GM12878 (cell line): ENCODE results near the gene RAB22A. TPM values are rescaled to one million over a fixed set of nuclear protein-coding genes. Genes with fewer than 3 reads are reported as not detected.

ENCODE experiments used
- ATAC-seq: fragments of 200-7000 bp; cut with Tn5 transposase; 3 replicates; pipeline ENCODE4 v1.9.1; 2020; ENCODE audit warnings: mild to moderate bottlenecking, moderate library complexity
- BruUV-seq: library from RNA; stranded (reverse); fragments of 400-500 nt; replicated peaks from 2 replicates; lab custom pipeline; 2021; lab: Mats Ljungman, UMichigan
- CTCF ChIA-PET: fragments of 300-600 bp; sonication (Branson Sonifier 250); formaldehyde crosslinking; extraction: SDS; loops from one replicate; lab custom pipeline; 2021; ENCODE audit warnings: inconsistent platforms; lab: Yijun Ruan, JAX
- POLR2A ChIA-PET: fragments of 350-600 bp; formaldehyde crosslinking; extraction: SDS; loops from one replicate; lab custom pipeline; 2021; ENCODE audit warnings: inconsistent platforms; lab: Charles Lee
- RAD21 ChIA-PET: fragments of 300-600 bp; sonication (Branson Sonifier 250); formaldehyde crosslinking; loops from one replicate; lab custom pipeline; 2023; ENCODE audit warnings: antibody characterized with exemption; ENCODE audit not compliant: unreplicated experiment; lab: Charles Lee
- SMC1A ChIA-PET: fragments of 300-600 bp; sonication (Branson Sonifier 250); formaldehyde crosslinking; loops from one replicate; lab custom pipeline; 2023; ENCODE audit not compliant: unreplicated experiment, uncharacterized antibody; lab: Charles Lee
- DNase-seq: peaks from one replicate; pipeline ENCODE4 v3.0.0-alpha.2; 2011; ENCODE audit warnings: low read depth, low spot score
- FAIRE-seq: peaks from 3 replicates; lab custom pipeline; 2011; peaks lifted over from hg19 to GRCh38; lab: Jason Lieb, UNC
- H2AFZ ChIP-seq: 2 replicates; pipeline ENCODE4 v1.6.0; 2011; ENCODE audit warnings: low read depth, low read length, control low read depth; ENCODE audit not compliant: control insufficient read depth
- H3K27ac ChIP-seq: 2 replicates; pipeline ENCODE4 v1.5.1; 2011; ENCODE audit warnings: control low read depth; ENCODE audit not compliant: control insufficient read depth, insufficient read depth
- H3K27me3 ChIP-seq, 2 experiments: replicated peaks in 1 of 2; 2 replicates each; pipeline versions ENCODE4 v1.6.0 to v1.6.1; 2011; ENCODE audit warnings: low read length in 1 of 2; ENCODE audit not compliant: control insufficient read depth in 2 of 2, insufficient read depth in 2 of 2
- H3K36me3 ChIP-seq, 2 experiments: 2 replicates each; pipeline ENCODE4 v1.5.1; 2011; ENCODE audit warnings: low read length in 1 of 2; ENCODE audit not compliant: control insufficient read depth in 2 of 2, insufficient read depth in 2 of 2
- H3K4me1 ChIP-seq: 2 replicates; pipeline ENCODE4 v1.6.1; 2011; ENCODE audit warnings: mild to moderate bottlenecking, low read length, moderate library complexity, mixed read lengths; ENCODE audit not compliant: control insufficient read depth, insufficient read depth
- H3K4me2 ChIP-seq: 2 replicates; pipeline ENCODE4 v1.6.0; 2011; ENCODE audit warnings: control low read depth; ENCODE audit not compliant: control insufficient read depth, insufficient read depth
- H3K4me3 ChIP-seq: fragments of 200-600 bp; sonication (generic); 2 replicates; pipeline ENCODE4 v1.5.1; 2016
- H3K79me2 ChIP-seq: 2 replicates; pipeline ENCODE4 v1.6.0; 2011; ENCODE audit warnings: low read length; ENCODE audit not compliant: control insufficient read depth, insufficient read depth
- H3K9ac ChIP-seq: 2 replicates; pipeline ENCODE4 v1.8.0; 2011; ENCODE audit warnings: low read length, control low read depth, mixed read lengths; ENCODE audit not compliant: control insufficient read depth, insufficient read depth
- H3K9me3 ChIP-seq: replicated peaks from 3 replicates; pipeline ENCODE4 v1.5.1; 2011; ENCODE audit warnings: mild to moderate bottlenecking, low read length; ENCODE audit not compliant: control insufficient read depth, insufficient read depth
- H4K20me1 ChIP-seq: 2 replicates; pipeline ENCODE4 v1.6.0; 2011; ENCODE audit not compliant: control insufficient read depth, insufficient read depth
- CEBPZ ChIP-seq: fragments of 150-350 bp; IDR thresholded peaks from 2 replicates; pipeline ENCODE4 v1.6.1; 2016; ENCODE audit warnings: low read depth, low read length
- CHD4 ChIP-seq: fragments of 200-600 bp; sonication (generic); IDR thresholded peaks from 2 replicates; pipeline ENCODE4 v1.6.1; 2016; ENCODE audit warnings: mild to moderate bottlenecking
- CREB1 ChIP-seq: IDR thresholded peaks from 2 replicates; pipeline ENCODE4 v1.6.1; 2012; ENCODE audit warnings: low read depth, mild to moderate bottlenecking, inconsistent platforms
- ELK1 ChIP-seq: IDR thresholded peaks from 2 replicates; pipeline ENCODE4 v1.6.1; 2012; ENCODE audit warnings: low read depth, low read length, improper control_type of control experiment
- KDM1A ChIP-seq: fragments of 200-600 bp; sonication (generic); IDR thresholded peaks from 2 replicates; pipeline ENCODE4 v1.6.1; 2016; ENCODE audit warnings: borderline replicate concordance
- LARP7 ChIP-seq: fragments of 450-650 bp; IDR thresholded peaks from 2 replicates; pipeline ENCODE4 v1.6.1; 2017; ENCODE audit warnings: mild to moderate bottlenecking
- RB1 ChIP-seq: fragments of 450-650 bp; formaldehyde crosslinking; IDR thresholded peaks from 2 replicates; pipeline ENCODE4 v1.6.1; 2017; ENCODE audit warnings: mild to moderate bottlenecking, borderline replicate concordance
- RFX5 ChIP-seq: IDR thresholded peaks from 2 replicates; pipeline ENCODE4 v1.6.1; 2011; ENCODE audit warnings: low read depth, low read length, improper control_type of control experiment
- SIX5 ChIP-seq: IDR thresholded peaks from 2 replicates; pipeline ENCODE4 v1.6.1; 2011; ENCODE audit warnings: mild to moderate bottlenecking, low read depth, low read length, moderate library complexity; ENCODE audit not compliant: severe bottlenecking
- SMARCA5 ChIP-seq: fragments of 450-650 bp; IDR thresholded peaks from 2 replicates; pipeline ENCODE4 v1.6.1; 2017; ENCODE audit warnings: mild to moderate bottlenecking
- SREBF2 ChIP-seq: IDR thresholded peaks from 2 replicates; pipeline ENCODE4 v1.6.1; 2012; ENCODE audit warnings: mild to moderate bottlenecking, low read length
- YY1 ChIP-seq: IDR thresholded peaks from 2 replicates; pipeline ENCODE4 v1.6.1; 2011; ENCODE audit warnings: low read depth, mild to moderate bottlenecking, low read length
- ZSCAN29 ChIP-seq: fragments of 450-650 bp; IDR thresholded peaks from 2 replicates; pipeline ENCODE4 v1.6.1; 2017; ENCODE audit warnings: mild to moderate bottlenecking, moderate library complexity
- WGBS: methylation state at CpG from one replicate; pipeline ENCODE4 v1.1.6; 2016; ENCODE audit warnings: low lambda C conversion rate; ENCODE audit not compliant: insufficient replicate concordance, insufficient coverage; ENCODE audit errors: missing lambda C conversion rate; 5-methylcytosine and 5-hydroxymethylcytosine counted together
- in situ Hi-C: fragments of 300-500 bp; cut with MboI; formaldehyde crosslinking; loops from 9 replicates; pipeline ENCODE4 v1.14.3; 2018; ENCODE audit warnings: mixed read lengths
- intact Hi-C: fragments of 100-400 bp; cut with micrococcal nuclease; formaldehyde crosslinking; loops from one replicate; pipeline ENCODE4 v1.14.2; 2022; ENCODE audit not compliant: unreplicated experiment
- polyA plus RNA-seq, 11 experiments: library from polyadenylated mRNA; depleted of rRNA in 4 of 11; unstranded in 6 of 11; stranded (reverse) in 5 of 11; fragments of >200 nt; fragmentation: Nextera tagmentation in 4 of 11; fragmentation: Illumina TruSeq in 1 of 11; extraction: Ambion mirVana in 4 of 11; extraction: Trizol in 1 of 11; gene quantifications; 1 replicate in 1 of 11; 2 replicates in 10 of 11; pipeline versions ENCODE4 v1.2.1 to v1.2.3, GENCODE V29; 2011 to 2016; ENCODE audit warnings: inconsistent platforms in 2 of 11, missing spikeins in 2 of 11, low read depth in 1 of 11
- total RNA-seq, 4 experiments: library from RNA; depleted of rRNA in 3 of 4; stranded (reverse); fragments of >200 nt in 3 of 4; fragmentation: Illumina TruSeq in 1 of 4; extraction: Trizol in 1 of 4; gene quantifications; 2 replicates each; pipeline versions ENCODE4 v1.2.1 to v1.2.3, GENCODE V29; 2013 to 2021
- TF ChIP-seq, protein P1 (sequence below): fragments of 450-650 bp; IDR thresholded peaks from 2 replicates; pipeline ENCODE4 v1.6.1; 2016; ENCODE audit warnings: mild to moderate bottlenecking
- TF ChIP-seq, protein P2 (sequence below): fragments of 450-650 bp; IDR thresholded peaks from 2 replicates; pipeline ENCODE4 v1.6.1; 2017; ENCODE audit warnings: low read depth, mild to moderate bottlenecking, moderate library complexity
- TF ChIP-seq, protein P3 (sequence below): fragments of 450-650 bp; IDR thresholded peaks from 2 replicates; pipeline ENCODE4 v1.6.1; 2016; ENCODE audit warnings: mild to moderate bottlenecking
- TF ChIP-seq, protein P4 (sequence below): fragments of 450-650 bp; IDR thresholded peaks from 2 replicates; pipeline ENCODE4 v1.6.1; 2014; ENCODE audit warnings: mild to moderate bottlenecking

Gene RAB22A
- total and polyA plus RNA-seq, 10 of the 15 experiments (the other 5 are each of a cell fraction or from before 2014, with no cell fraction given): 2.7 to 12.0 (median 10.0) TPM

DNA sequence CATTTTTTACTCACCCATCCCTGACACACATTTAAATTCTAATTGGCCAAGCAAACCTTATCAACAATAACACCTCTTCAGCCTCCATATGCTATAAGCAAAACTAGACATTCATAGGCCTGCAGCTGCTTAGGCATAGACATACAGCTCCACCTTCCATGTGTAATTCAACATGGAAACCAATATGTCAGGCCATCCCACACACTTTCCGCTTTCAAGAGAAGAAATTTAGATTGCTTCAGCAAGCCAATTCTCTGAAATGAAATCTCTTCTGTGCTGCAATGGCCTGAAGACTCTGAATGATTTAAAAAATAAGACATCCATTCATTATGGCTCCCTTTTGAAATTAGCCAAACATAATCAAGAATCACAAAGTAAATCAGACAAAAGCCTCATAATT lies 4.5 kb upstream of the RAB22A start:
- ChIA-PET CTCF (no interaction called here), SMC1A (no interaction called here), POLR2A (no interaction called here), RAD21 (no interaction called here)
- intact Hi-C loops (loop anchor here (5.0 to 10.0 kb wide), 3 partner anchors 82 to 350 kb away; partner anchors contain the start of genes STX16 and VAPB), in situ Hi-C loops (no loop called here)
- Histone ChIP-seq H3K27ac (no peak overlapping the region), H3K4me1 (peaks cover 16% of the 10 kb centered on the region; the same call in 1 of the 2 replicates), H3K4me2 (no peak overlapping the region), H3K9ac (no peak overlapping the region), H3K79me2 (peaks cover 7% of the 10 kb centered on the region), H3K36me3 (no peaks in the 10 kb centered on the region), H2AFZ (no peak overlapping the region), H3K9me3 (no peaks in the 10 kb centered on the region), H3K4me3 (no peak overlapping the region), H4K20me1 (no peaks in the 10 kb centered on the region), H3K27me3 (no peaks in the 10 kb centered on the region)
- DNase-seq (no peak), ATAC-seq (no peak), FAIRE-seq (no peak)
- BruUV-seq: no TSS peak
- 100% methylated on average over 1 of the region's 1 CpG for WGBS
- no peak for TF ChIP-seq CEBPZ
- TF ChIP-seq CHD4: no peak
- TF ChIP-seq LARP7: no peak
- TF ChIP-seq SREBF2: no peak
- TF ChIP-seq RFX5: no peak
- TF ChIP-seq, protein P1, sequence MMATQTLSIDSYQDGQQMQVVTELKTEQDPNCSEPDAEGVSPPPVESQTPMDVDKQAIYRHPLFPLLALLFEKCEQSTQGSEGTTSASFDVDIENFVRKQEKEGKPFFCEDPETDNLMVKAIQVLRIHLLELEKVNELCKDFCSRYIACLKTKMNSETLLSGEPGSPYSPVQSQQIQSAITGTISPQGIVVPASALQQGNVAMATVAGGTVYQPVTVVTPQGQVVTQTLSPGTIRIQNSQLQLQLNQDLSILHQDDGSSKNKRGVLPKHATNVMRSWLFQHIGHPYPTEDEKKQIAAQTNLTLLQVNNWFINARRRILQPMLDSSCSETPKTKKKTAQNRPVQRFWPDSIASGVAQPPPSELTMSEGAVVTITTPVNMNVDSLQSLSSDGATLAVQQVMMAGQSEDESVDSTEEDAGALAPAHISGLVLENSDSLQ: no peak
- TF ChIP-seq, protein P2, sequence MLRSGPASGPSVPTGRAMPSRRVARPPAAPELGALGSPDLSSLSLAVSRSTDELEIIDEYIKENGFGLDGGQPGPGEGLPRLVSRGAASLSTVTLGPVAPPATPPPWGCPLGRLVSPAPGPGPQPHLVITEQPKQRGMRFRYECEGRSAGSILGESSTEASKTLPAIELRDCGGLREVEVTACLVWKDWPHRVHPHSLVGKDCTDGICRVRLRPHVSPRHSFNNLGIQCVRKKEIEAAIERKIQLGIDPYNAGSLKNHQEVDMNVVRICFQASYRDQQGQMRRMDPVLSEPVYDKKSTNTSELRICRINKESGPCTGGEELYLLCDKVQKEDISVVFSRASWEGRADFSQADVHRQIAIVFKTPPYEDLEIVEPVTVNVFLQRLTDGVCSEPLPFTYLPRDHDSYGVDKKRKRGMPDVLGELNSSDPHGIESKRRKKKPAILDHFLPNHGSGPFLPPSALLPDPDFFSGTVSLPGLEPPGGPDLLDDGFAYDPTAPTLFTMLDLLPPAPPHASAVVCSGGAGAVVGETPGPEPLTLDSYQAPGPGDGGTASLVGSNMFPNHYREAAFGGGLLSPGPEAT: no peak
- TF ChIP-seq KDM1A: no peak
- no peak for TF ChIP-seq CREB1
- TF ChIP-seq, protein P3, sequence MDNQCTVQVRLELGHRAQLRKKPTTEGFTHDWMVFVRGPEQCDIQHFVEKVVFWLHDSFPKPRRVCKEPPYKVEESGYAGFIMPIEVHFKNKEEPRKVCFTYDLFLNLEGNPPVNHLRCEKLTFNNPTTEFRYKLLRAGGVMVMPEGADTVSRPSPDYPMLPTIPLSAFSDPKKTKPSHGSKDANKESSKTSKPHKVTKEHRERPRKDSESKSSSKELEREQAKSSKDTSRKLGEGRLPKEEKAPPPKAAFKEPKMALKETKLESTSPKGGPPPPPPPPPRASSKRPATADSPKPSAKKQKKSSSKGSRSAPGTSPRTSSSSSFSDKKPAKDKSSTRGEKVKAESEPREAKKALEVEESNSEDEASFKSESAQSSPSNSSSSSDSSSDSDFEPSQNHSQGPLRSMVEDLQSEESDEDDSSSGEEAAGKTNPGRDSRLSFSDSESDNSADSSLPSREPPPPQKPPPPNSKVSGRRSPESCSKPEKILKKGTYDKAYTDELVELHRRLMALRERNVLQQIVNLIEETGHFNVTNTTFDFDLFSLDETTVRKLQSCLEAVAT: no peak
- no peak for TF ChIP-seq SIX5
- no peak for TF ChIP-seq ZSCAN29
- no peak for TF ChIP-seq SMARCA5
- TF ChIP-seq RB1: no peak
- TF ChIP-seq ELK1: no peak
- TF ChIP-seq, protein P4, sequence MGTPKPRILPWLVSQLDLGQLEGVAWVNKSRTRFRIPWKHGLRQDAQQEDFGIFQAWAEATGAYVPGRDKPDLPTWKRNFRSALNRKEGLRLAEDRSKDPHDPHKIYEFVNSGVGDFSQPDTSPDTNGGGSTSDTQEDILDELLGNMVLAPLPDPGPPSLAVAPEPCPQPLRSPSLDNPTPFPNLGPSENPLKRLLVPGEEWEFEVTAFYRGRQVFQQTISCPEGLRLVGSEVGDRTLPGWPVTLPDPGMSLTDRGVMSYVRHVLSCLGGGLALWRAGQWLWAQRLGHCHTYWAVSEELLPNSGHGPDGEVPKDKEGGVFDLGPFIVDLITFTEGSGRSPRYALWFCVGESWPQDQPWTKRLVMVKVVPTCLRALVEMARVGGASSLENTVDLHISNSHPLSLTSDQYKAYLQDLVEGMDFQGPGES: no peak
- no peak for TF ChIP-seq YY1
